ENCODE results near the gene NECAB3. TPM values are rescaled to one million over a fixed set of nuclear protein-coding genes. Genes with fewer than 3 reads are reported as not detected.

Gene NECAB3
- total and polyA plus RNA-seq, 2 of the 4 experiments (the other 2 are of a cell fraction) = 8.6 to 28.4 TPM

DNA sequence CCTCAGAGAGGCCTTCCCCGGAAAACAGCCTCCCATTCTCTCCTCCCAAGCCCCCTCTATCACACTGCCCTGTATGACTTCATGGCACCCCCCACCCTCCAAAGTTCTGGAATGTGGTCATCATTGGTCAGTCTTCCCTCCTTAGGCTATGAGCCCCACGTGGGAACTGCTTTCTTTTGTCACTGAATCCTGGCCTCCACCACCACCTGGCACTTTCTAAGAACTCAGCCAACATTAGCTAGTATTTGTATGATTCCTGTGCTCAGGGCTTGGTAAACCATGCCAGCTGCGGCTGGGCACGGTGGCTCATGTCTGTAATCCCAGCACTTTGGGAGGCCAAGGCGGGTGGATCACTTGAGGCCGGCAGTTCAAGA, 20.4 kb upstream of the NECAB3 start:
- ATAC-seq (ENCODE audit: low read depth) = no peak
- no peak overlapping the region for H3K4me3 ChIP-seq (ENCODE audit: insufficient read depth, low read depth, low read length)
- H3K36me3 ChIP-seq (ENCODE audit: control insufficient read depth, insufficient read depth, low read length) = no peaks in the 10 kb centered on the region
- no peak for DNase-seq
- ChIA-PET POLR2A (ENCODE audit: unreplicated experiment) (no interaction called here), CTCF (interaction anchor here (0.8 kb wide), 1 partner anchor 13 kb away, joined by 3 read pairs; no protein-coding TSS in a partner anchor)
- TF ChIP-seq MAZ (IDR thresholded peaks at IDR 0.05; ENCODE audit: borderline replicate concordance, low read depth, low read length) (no peak), SMC3 (IDR thresholded peaks at IDR 0.05; ENCODE audit: low read depth, low read length) (no peak), CEBPB (IDR thresholded peaks at IDR 0.05; ENCODE audit: low read depth, low read length) (no peak)
- TF ChIP-seq, protein P1, sequence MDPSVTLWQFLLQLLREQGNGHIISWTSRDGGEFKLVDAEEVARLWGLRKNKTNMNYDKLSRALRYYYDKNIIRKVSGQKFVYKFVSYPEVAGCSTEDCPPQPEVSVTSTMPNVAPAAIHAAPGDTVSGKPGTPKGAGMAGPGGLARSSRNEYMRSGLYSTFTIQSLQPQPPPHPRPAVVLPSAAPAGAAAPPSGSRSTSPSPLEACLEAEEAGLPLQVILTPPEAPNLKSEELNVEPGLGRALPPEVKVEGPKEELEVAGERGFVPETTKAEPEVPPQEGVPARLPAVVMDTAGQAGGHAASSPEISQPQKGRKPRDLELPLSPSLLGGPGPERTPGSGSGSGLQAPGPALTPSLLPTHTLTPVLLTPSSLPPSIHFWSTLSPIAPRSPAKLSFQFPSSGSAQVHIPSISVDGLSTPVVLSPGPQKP (IDR thresholded peaks at IDR 0.05; ENCODE audit: borderline replicate concordance, low read depth, low read length) = no peak
- H3K4me2 ChIP-seq (ENCODE audit: low read depth, low read length) = no peak overlapping the region
- no peaks in the 10 kb centered on the region for H4K20me1 ChIP-seq (ENCODE audit: insufficient read depth, low read length)
- H3K56ac ChIP-seq (ENCODE audit: extremely low read depth, insufficient read depth, low read length) = no peak overlapping the region
- no peak overlapping the region for H2AFZ ChIP-seq (replicated peaks; ENCODE audit: low read length, poor library complexity)
- no peak overlapping the region for H2BK120ac ChIP-seq (ENCODE audit: low read depth, low read length)
- no peak overlapping the region for H3K18ac ChIP-seq (ENCODE audit: low read depth, low read length)
- H3K4ac ChIP-seq (ENCODE audit: low read depth, low read length) = no peak overlapping the region
- H2BK5ac ChIP-seq (ENCODE audit: low read depth, low read length, poor library complexity, severe bottlenecking) = no peak overlapping the region
- no TSS peak for BruUV-seq (replicated peaks)
- no peak overlapping the region for H3K23ac ChIP-seq (ENCODE audit: low read depth, low read length)
- no peak overlapping the region for H3K9ac ChIP-seq (ENCODE audit: low read depth, low read length)
- H3K9me1 ChIP-seq (ENCODE audit: insufficient read depth, low read length) = 0 out of 2 replicates have a peak, but pooled peaks cover 2% of the 10 kb centered on the region
- H4K5ac ChIP-seq (ENCODE audit: low read depth, low read length) = no peak overlapping the region
- no peak overlapping the region for H2BK20ac ChIP-seq (ENCODE audit: low read depth, low read length)
- H4K91ac ChIP-seq (ENCODE audit: insufficient read depth, low read depth, low read length) = no peak overlapping the region
- in situ Hi-C loops (cut with MboI; ENCODE audit: low sequenced_read_pairs) = no loop called here
- no peak overlapping the region for H3K27ac ChIP-seq (ENCODE audit: insufficient read depth, low read length)
- dilution Hi-C loops (cut with HindIII; ENCODE audit: low sequenced_read_pairs, unreplicated experiment) = no loop called here
- H2AK9ac ChIP-seq (replicated peaks; ENCODE audit: low read depth, low read length, poor library complexity) = no peak overlapping the region
- H3K9me3 ChIP-seq (ENCODE audit: control insufficient read depth, insufficient read depth, low read length) = no peaks in the 10 kb centered on the region
- H2BK15ac ChIP-seq (ENCODE audit: low read depth, low read length) = no peak overlapping the region
- no peaks in the 10 kb centered on the region for H3K27me3 ChIP-seq (ENCODE audit: control insufficient read depth, insufficient read depth, low read length)
- 85% methylated on average over 4 of the region's 6 CpGs; no CpG with 5 or more reads in 1 of the 2 experiments for WGBS, 2 experiments (ENCODE audit: extremely low coverage in 2 of 2, insufficient read length in 1 of 2)
- no peak overlapping the region for H4K8ac ChIP-seq (ENCODE audit: low read depth in 2 of 2, low read length in 2 of 2)
- H3K14ac ChIP-seq (replicated peaks; ENCODE audit: low read depth, low read length) = no peak overlapping the region
- intact Hi-C loops (cut with micrococcal nuclease) = no loop called here
- no peak overlapping the region for H2AK5ac ChIP-seq (ENCODE audit: low read depth, low read length)
- no peaks in the 10 kb centered on the region for H3K79me1 ChIP-seq (ENCODE audit: low read depth in 1 of 2, low read length in 2 of 2)
- H3K4me1 ChIP-seq (ENCODE audit: control insufficient read depth, insufficient read depth, low read length) = no peaks in the 10 kb centered on the region

Data from IMR-90 (cell line).